ENCODE data around the gene SLC25A48. TPM values are rescaled to one million over a fixed set of nuclear protein-coding genes. Genes with fewer than 3 reads are reported as not detected.

The SLC25A48 gene, protein sequence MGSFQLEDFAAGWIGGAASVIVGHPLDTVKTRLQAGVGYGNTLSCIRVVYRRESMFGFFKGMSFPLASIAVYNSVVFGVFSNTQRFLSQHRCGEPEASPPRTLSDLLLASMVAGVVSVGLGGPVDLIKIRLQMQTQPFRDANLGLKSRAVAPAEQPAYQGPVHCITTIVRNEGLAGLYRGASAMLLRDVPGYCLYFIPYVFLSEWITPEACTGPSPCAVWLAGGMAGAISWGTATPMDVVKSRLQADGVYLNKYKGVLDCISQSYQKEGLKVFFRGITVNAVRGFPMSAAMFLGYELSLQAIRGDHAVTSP
- total RNA-seq: not detected
- not detected for polyA plus RNA-seq

DNA sequence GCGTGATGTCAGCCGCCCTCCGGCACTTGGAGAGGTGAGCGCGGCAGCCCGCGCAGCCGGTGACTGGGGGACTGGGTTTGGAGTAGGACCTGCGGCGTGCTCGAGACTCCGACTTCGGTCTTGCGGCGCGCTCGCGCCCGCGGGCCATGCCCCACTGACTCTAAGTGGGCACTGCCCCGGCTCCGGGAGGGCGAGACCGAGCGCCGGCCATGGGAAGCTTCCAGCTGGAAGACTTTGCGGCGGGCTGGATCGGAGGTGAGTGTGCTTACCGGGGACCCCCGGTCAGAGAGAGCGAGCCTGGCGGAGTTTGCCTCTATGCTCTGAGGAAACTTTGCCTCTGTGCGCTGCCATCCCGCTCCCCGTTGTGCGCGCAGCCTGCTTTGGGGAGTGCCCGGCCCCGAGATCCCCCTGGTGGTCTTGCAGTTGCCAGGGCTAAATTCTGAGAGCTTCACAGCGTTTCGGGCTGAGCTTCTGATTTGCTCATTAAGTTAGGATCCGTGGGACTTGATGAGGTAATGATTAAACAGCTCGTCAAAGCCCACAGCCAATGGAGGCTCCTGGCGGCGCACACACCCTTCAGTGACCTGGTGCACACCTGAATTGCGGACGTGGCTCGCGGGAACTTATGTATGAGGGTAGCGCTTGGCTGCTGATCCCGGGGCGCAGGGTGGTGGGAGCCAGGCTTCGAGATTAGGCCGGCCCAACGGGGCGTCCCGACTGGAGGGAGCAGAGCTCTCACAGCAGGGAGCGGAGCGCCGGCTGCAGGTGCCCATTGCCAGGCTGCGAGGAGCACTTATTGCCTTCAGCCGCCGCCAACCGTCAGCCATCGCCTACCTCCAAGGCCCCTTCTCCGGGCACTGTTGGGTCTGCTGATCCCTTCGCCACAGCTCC is at the start of gene SLC25A48:
TSS of gene SLC25A48 (plus strand) at position 25 of the 891 bp plus-strand sequence. CDS start at position 210, 185 bp downstream.
- Mint-ChIP-seq H3K27ac (no peak within 1 kb of the TSS), H3K36me3 (no peaks in the 10 kb centered on the region), H3K4me1 (peaks cover 5 to 6% (median 5%) of the 10 kb centered on the region in 3 donors), H3K9me3 (peaks cover 3 to 10% (median 8%) of the 10 kb centered on the region in 5 donors), H3K4me3 (peak within 1 kb of the TSS in 1 of 7 donors; percentile 9), H3K27me3 (peaks cover 34 to 46% of the 10 kb centered on the region in 2 donors)
- Histone ChIP-seq H3K4me1 (ENCODE audit: insufficient read depth, low read length) (no peaks in the 10 kb centered on the region), H3K9me3 (ENCODE audit: low read length) (no peaks in the 10 kb centered on the region), H3K27ac (ENCODE audit: low read depth, low read length) (no peak within 1 kb of the TSS), H3K27me3 (ENCODE audit: insufficient read depth, low read length, poor library complexity, severe bottlenecking) (no peaks in the 10 kb centered on the region), H3K4me3 (ENCODE audit: low read length) (no peak within 1 kb of the TSS), H3K36me3 (ENCODE audit: insufficient read depth, low read length) (no peaks in the 10 kb centered on the region)
- CTCF ChIA-PET: no interaction called here
- no peak for DNase-seq
- POLR2A ChIA-PET: no interaction called here

DNA sequence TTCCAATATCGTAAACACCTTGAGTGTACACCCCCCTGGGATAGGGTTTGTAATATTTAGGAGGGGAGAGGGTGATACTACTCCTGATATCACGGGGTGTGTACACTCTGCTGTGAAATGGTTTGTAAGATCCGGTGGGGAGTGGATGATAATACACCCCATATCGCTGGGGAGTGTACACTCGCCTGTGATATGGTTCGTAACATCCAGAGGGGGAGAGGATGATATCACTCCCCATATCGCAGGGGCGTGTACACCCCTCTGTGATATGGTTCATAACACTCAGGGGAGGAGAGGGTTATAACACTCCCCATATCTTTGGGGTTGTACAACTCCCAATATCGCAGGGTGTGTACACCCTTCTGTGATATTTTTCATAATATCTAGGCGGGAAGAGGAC is 33.8 kb upstream of the SLC25A48 start:
- ChIA-PET CTCF (no interaction called here), POLR2A (no interaction called here)
- no peaks in the 10 kb centered on the region for H3K4me1 Mint-ChIP-seq
- Histone ChIP-seq H3K4me3 (ENCODE audit: low read length) (no peak overlapping the region), H3K27me3 (ENCODE audit: insufficient read depth, low read length, poor library complexity, severe bottlenecking) (peaks cover 12% of the 10 kb centered on the region), H3K27ac (ENCODE audit: low read depth, low read length) (no peak overlapping the region), H3K4me1 (ENCODE audit: insufficient read depth, low read length) (no peaks in the 10 kb centered on the region), H3K36me3 (ENCODE audit: insufficient read depth, low read length) (no peaks in the 10 kb centered on the region), H3K9me3 (ENCODE audit: low read length) (no peaks in the 10 kb centered on the region)
- H3K27ac Mint-ChIP-seq: no peak overlapping the region
- H3K4me3 Mint-ChIP-seq: no peak overlapping the region
- no peak for DNase-seq
- H3K36me3 Mint-ChIP-seq: no peaks in the 10 kb centered on the region
- peaks cover 5 to 38% of the 10 kb centered on the region in 2 donors for H3K27me3 Mint-ChIP-seq
- peaks cover 0 to 3% (median 0%) of the 10 kb centered on the region in 5 donors for H3K9me3 Mint-ChIP-seq

DNA sequence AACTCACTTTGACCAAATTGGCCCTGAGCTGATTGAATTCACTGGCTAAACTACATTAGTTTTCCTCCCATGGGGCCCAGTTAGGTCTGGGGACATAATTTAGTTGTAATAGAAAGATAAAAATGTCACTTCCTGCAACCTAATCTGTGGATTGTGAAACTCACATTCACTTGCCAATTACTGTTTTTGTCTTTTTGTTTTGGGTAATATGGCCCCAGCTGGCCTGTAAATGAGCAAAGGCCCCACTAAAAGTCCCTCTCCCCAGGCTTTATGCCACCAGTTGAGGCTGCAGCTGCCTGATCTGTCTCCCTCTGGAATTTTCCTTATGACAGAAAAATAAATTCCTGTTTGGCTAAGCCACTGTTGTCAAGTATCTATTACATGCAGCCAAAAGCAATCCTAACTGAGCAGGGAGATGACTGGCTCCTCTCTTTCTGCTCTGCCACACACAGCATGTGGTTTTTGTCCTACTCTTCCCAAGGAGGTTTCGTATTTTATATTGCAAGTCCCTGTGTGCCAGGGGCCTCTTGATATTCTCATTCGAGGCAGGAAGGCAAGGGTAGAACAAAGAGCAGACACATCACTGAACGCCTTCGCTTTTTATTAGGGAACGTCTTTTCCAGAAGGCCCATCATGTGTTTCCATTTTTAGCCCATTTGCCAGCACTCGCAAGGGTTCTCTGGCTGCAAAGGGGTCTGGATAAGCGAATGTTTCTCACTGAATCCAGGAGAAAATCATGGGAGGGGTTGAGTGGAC is 24.1 kb upstream of the SLC25A48 start:
- H3K9me3 ChIP-seq (ENCODE audit: low read length): no peaks in the 10 kb centered on the region
- Mint-ChIP-seq H3K9me3 (peaks cover 0 to 6% (median 0%) of the 10 kb centered on the region in 5 donors), H3K36me3 (no peaks in the 10 kb centered on the region), H3K27ac (no peak overlapping the region), H3K27me3 (peaks cover 5 to 43% of the 10 kb centered on the region in 2 donors), H3K4me3 (no peak overlapping the region), H3K4me1 (no peaks in the 10 kb centered on the region)
- H3K4me3 ChIP-seq (ENCODE audit: low read length): no peak overlapping the region
- no peak for DNase-seq
- H3K27ac ChIP-seq (ENCODE audit: low read depth, low read length): no peak overlapping the region
- no peaks in the 10 kb centered on the region for H3K27me3 ChIP-seq (ENCODE audit: insufficient read depth, low read length, poor library complexity, severe bottlenecking)
- H3K4me1 ChIP-seq (ENCODE audit: insufficient read depth, low read length): no peaks in the 10 kb centered on the region
- ChIA-PET CTCF (no interaction called here), POLR2A (no interaction called here)
- H3K36me3 ChIP-seq (ENCODE audit: insufficient read depth, low read length): no peaks in the 10 kb centered on the region

DNA sequence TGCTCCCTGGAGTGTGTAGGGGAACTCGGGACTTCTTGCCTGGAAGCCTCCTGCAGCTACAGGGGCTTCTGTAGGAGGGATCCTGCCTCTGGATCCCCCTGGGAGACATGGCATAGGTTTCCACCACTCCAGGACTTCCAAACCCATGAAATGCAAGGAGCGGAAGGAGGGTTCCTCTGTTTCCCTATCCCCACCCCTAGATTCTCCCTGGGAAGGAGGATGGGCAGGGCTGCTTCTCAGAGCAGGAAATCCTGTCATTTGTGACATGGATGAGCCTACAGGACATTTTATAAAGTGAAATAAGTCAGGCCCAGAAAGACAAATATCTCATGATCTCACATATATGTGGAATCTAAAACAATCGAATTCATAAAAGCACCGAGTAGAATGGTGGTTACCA is 23.5 kb upstream of the SLC25A48 start:
- no peak overlapping the region for H3K27ac ChIP-seq (ENCODE audit: low read depth, low read length)
- Mint-ChIP-seq H3K27ac (no peak overlapping the region), H3K27me3 (peaks cover 5 to 44% of the 10 kb centered on the region in 2 donors), H3K9me3 (peaks cover 0 to 6% (median 0%) of the 10 kb centered on the region in 5 donors), H3K4me1 (no peaks in the 10 kb centered on the region), H3K4me3 (no peak overlapping the region), H3K36me3 (no peaks in the 10 kb centered on the region)
- no peak for DNase-seq
- H3K36me3 ChIP-seq (ENCODE audit: insufficient read depth, low read length): no peaks in the 10 kb centered on the region
- H3K4me1 ChIP-seq (ENCODE audit: insufficient read depth, low read length): no peaks in the 10 kb centered on the region
- no peaks in the 10 kb centered on the region for H3K9me3 ChIP-seq (ENCODE audit: low read length)
- CTCF ChIA-PET: no interaction called here
- POLR2A ChIA-PET: no interaction called here
- no peaks in the 10 kb centered on the region for H3K27me3 ChIP-seq (ENCODE audit: insufficient read depth, low read length, poor library complexity, severe bottlenecking)
- H3K4me3 ChIP-seq (ENCODE audit: low read length): no peak overlapping the region

DNA sequence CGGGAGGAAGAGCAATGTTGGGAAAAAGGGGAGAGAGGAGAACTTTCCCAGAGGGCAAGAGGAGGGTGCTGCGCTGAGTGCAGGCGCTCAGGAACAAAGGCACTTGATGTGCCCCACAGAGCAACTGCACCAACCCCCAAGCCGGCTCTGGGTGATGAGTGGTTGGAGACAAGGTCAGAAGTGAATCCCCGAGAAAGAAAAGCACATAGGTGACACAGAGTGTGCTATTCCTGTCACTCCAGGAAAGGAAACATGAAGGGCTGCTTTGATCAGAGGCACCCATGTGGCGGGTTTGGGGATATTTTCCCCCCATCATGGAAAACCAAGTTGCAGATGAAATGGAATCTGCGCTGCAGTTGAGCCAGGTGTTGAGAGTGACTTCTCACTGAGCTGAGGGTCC is 20.7 kb upstream of the SLC25A48 start:
- no peak for DNase-seq
- POLR2A ChIA-PET: no interaction called here
- no peaks in the 10 kb centered on the region for H3K36me3 Mint-ChIP-seq
- no peaks in the 10 kb centered on the region for H3K27me3 ChIP-seq (ENCODE audit: insufficient read depth, low read length, poor library complexity, severe bottlenecking)
- H3K4me3 ChIP-seq (ENCODE audit: low read length): no peak overlapping the region
- no peaks in the 10 kb centered on the region for H3K4me1 Mint-ChIP-seq
- H3K9me3 Mint-ChIP-seq: peaks cover 0 to 2% (median 0%) of the 10 kb centered on the region in 5 donors
- H3K36me3 ChIP-seq (ENCODE audit: insufficient read depth, low read length): no peaks in the 10 kb centered on the region
- H3K4me1 ChIP-seq (ENCODE audit: insufficient read depth, low read length): no peaks in the 10 kb centered on the region
- CTCF ChIA-PET: no interaction called here
- peaks cover 9 to 46% of the 10 kb centered on the region in 2 donors for H3K27me3 Mint-ChIP-seq
- no peak overlapping the region for H3K27ac Mint-ChIP-seq
- no peak overlapping the region for H3K4me3 Mint-ChIP-seq
- no peaks in the 10 kb centered on the region for H3K9me3 ChIP-seq (ENCODE audit: low read length)
- no peak overlapping the region for H3K27ac ChIP-seq (ENCODE audit: low read depth, low read length)

DNA sequence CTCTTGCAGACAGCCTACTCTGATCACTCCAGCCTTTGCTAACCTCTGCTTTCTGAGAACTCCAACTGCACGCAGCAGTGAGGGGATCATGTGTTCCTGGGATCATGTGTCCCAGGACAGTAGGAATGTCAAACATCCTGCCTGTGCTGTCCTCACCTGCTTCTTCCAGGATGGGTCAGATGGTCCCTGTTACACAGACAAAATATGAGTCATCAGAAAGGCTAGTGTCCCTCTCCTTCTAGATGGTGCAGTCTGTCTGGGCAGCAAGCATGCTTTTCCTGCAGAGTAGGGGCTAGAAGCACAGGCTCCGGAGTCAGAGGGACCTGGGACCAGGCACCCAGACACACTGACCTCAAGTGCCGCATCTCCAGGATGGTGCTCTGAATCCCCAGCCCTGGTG is 20.1 kb upstream of the SLC25A48 start:
- Mint-ChIP-seq H3K36me3 (no peaks in the 10 kb centered on the region), H3K9me3 (peaks cover 0 to 2% (median 0%) of the 10 kb centered on the region in 5 donors)

DNA sequence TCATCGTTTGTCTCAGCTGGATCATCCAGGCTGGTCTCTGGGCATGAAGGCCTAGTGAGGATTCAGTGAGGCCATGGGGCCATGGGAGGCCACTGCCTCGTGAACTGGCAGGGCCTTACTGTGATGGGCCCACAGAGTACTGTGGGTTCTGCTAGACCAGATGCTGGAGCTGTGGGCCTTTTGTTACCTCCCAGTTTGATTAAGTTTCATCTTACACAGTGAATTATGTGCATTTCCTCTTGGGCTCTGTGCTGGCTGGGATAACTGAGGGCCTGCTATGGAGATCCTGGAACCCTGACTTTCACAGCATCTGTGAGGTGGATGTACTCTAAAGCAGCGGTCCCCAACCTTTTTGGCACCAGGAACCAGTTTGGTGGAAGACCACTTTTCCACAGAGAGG is 19.7 kb upstream of the SLC25A48 start:
- H3K27ac Mint-ChIP-seq: no peak overlapping the region
- H3K4me1 ChIP-seq (ENCODE audit: insufficient read depth, low read length): no peaks in the 10 kb centered on the region
- H3K27me3 ChIP-seq (ENCODE audit: insufficient read depth, low read length, poor library complexity, severe bottlenecking): no peaks in the 10 kb centered on the region
- peaks cover 0 to 2% (median 0%) of the 10 kb centered on the region in 5 donors for H3K9me3 Mint-ChIP-seq
- no peaks in the 10 kb centered on the region for H3K36me3 ChIP-seq (ENCODE audit: insufficient read depth, low read length)
- ChIA-PET POLR2A (no interaction called here), CTCF (no interaction called here)
- no peak overlapping the region for H3K4me3 Mint-ChIP-seq
- H3K27ac ChIP-seq (ENCODE audit: low read depth, low read length): no peak overlapping the region
- no peaks in the 10 kb centered on the region for H3K4me1 Mint-ChIP-seq
- H3K9me3 ChIP-seq (ENCODE audit: low read length): no peaks in the 10 kb centered on the region
- H3K27me3 Mint-ChIP-seq: peaks cover 9 to 40% of the 10 kb centered on the region in 2 donors
- no peak for DNase-seq
- H3K36me3 Mint-ChIP-seq: no peaks in the 10 kb centered on the region
- no peak overlapping the region for H3K4me3 ChIP-seq (ENCODE audit: low read length)

More for the DNA sequence above, 20.1 kb upstream of the SLC25A48 start:
- H3K9me3 ChIP-seq (ENCODE audit: low read length): no peaks in the 10 kb centered on the region
- no peak overlapping the region for H3K27ac ChIP-seq (ENCODE audit: low read depth, low read length)
- ChIA-PET CTCF (no interaction called here), POLR2A (no interaction called here)
- Mint-ChIP-seq H3K27me3 (peaks cover 9 to 45% of the 10 kb centered on the region in 2 donors), H3K27ac (no peak overlapping the region), H3K4me3 (no peak overlapping the region), H3K4me1 (no peaks in the 10 kb centered on the region)
- DNase-seq: no peak
- no peaks in the 10 kb centered on the region for H3K4me1 ChIP-seq (ENCODE audit: insufficient read depth, low read length)
- no peak overlapping the region for H3K4me3 ChIP-seq (ENCODE audit: low read length)
- no peaks in the 10 kb centered on the region for H3K27me3 ChIP-seq (ENCODE audit: insufficient read depth, low read length, poor library complexity, severe bottlenecking)
- H3K36me3 ChIP-seq (ENCODE audit: insufficient read depth, low read length): no peaks in the 10 kb centered on the region
